ENCODE measurements around the gene PKM. TPM values are rescaled to one million over a fixed set of nuclear protein-coding genes. Genes with fewer than 3 reads are reported as not detected.
"Not testable (repeated sequence)": the region's sequence is repeated elsewhere in the genome, so short reads cannot be mapped to it uniquely, and the experiment has no call there.

PKM gene
- total RNA-seq, 1 experiment from 2014 or later: 1,007 TPM

- H3K4me3 ChIP-seq (ENCODE audit: insufficient read depth, low read depth, low read length): no peak overlapping the region
- peaks cover 11% of the 10 kb centered on the region for H3K27me3 ChIP-seq (ENCODE audit: control insufficient read depth, insufficient read depth, low read length)
- no peak for DNase-seq
- H3K36me3 ChIP-seq (replicated peaks; ENCODE audit: control insufficient read depth, insufficient read depth, low read length): no peaks in the 10 kb centered on the region
Measured at GRCh38 chr15:72182673-72183072, 48.3 kb downstream of the PKM start.

- peaks cover 11% of the 10 kb centered on the region for H3K27me3 ChIP-seq (ENCODE audit: control insufficient read depth, insufficient read depth, low read length)
- no peak for DNase-seq
- no peak overlapping the region for H3K4me3 ChIP-seq (ENCODE audit: insufficient read depth, low read depth, low read length)
- H3K36me3 ChIP-seq (replicated peaks; ENCODE audit: control insufficient read depth, insufficient read depth, low read length): no peaks in the 10 kb centered on the region
Measured at GRCh38 chr15:72182244-72182643, 48.7 kb downstream of the PKM start.

- H3K27me3 ChIP-seq (ENCODE audit: control insufficient read depth, insufficient read depth, low read length): peaks cover 11% of the 10 kb centered on the region
- no peak overlapping the region for H3K4me3 ChIP-seq (ENCODE audit: insufficient read depth, low read depth, low read length)
- H3K36me3 ChIP-seq (replicated peaks; ENCODE audit: control insufficient read depth, insufficient read depth, low read length): no peaks in the 10 kb centered on the region
- DNase-seq: no peak
Measured at GRCh38 chr15:72180761-72181324, 50.1 kb downstream of the PKM start.

GRCh38 chr15:72179950-72180581 lies 50.9 kb downstream of the PKM start:
- H3K27me3 ChIP-seq (ENCODE audit: control insufficient read depth, insufficient read depth, low read length): peaks cover 11% of the 10 kb centered on the region
- H3K4me3 ChIP-seq (ENCODE audit: insufficient read depth, low read depth, low read length): no peak overlapping the region
- no peaks in the 10 kb centered on the region for H3K36me3 ChIP-seq (replicated peaks; ENCODE audit: control insufficient read depth, insufficient read depth, low read length)
- no peak for DNase-seq

GRCh38 chr15:72178976-72179585 lies 51.9 kb downstream of the PKM start:
- Histone ChIP-seq H3K27me3 (ENCODE audit: control insufficient read depth, insufficient read depth, low read length) (peaks cover 5% of the 10 kb centered on the region), H3K36me3 (replicated peaks; ENCODE audit: control insufficient read depth, insufficient read depth, low read length) (no peaks in the 10 kb centered on the region), H3K4me3 (ENCODE audit: insufficient read depth, low read depth, low read length) (no peak overlapping the region)
- no peak for DNase-seq

- no peaks in the 10 kb centered on the region; the same call in 1 of the 2 replicates for H3K27me3 ChIP-seq (ENCODE audit: control insufficient read depth, insufficient read depth, low read length)
- DNase-seq: no peak
- H3K4me3 ChIP-seq (ENCODE audit: insufficient read depth, low read depth, low read length): no peak overlapping the region
- H3K36me3 ChIP-seq (replicated peaks; ENCODE audit: control insufficient read depth, insufficient read depth, low read length): no peaks in the 10 kb centered on the region
Measured at GRCh38 chr15:72176743-72177142, 54.2 kb downstream of the PKM start.

GRCh38 chr15:72176159-72176558 lies 54.8 kb downstream of the PKM start:
- H3K27me3 ChIP-seq (ENCODE audit: control insufficient read depth, insufficient read depth, low read length): no peaks in the 10 kb centered on the region; the same call in 1 of the 2 replicates
- DNase-seq: no peak
- no peaks in the 10 kb centered on the region for H3K36me3 ChIP-seq (replicated peaks; ENCODE audit: control insufficient read depth, insufficient read depth, low read length)
- H3K4me3 ChIP-seq (ENCODE audit: insufficient read depth, low read depth, low read length): no peak overlapping the region

- no peaks in the 10 kb centered on the region for H3K36me3 ChIP-seq (replicated peaks; ENCODE audit: control insufficient read depth, insufficient read depth, low read length)
- DNase-seq: no peak
- H3K27me3 ChIP-seq (ENCODE audit: control insufficient read depth, insufficient read depth, low read length): no peaks in the 10 kb centered on the region; the same call in 1 of the 2 replicates
- no peak overlapping the region for H3K4me3 ChIP-seq (ENCODE audit: insufficient read depth, low read depth, low read length)
Measured at GRCh38 chr15:72175186-72176044, 55.6 kb downstream of the PKM start.

GRCh38 chr15:72174551-72175165 lies 56.3 kb downstream of the PKM start:
- Histone ChIP-seq H3K36me3 (replicated peaks; ENCODE audit: control insufficient read depth, insufficient read depth, low read length) (no peaks in the 10 kb centered on the region), H3K4me3 (ENCODE audit: insufficient read depth, low read depth, low read length) (no peak overlapping the region), H3K27me3 (ENCODE audit: control insufficient read depth, insufficient read depth, low read length) (no peaks in the 10 kb centered on the region; the same call in 1 of the 2 replicates)
- no peak for DNase-seq

GRCh38 chr15:72173864-72174550 lies 57.0 kb downstream of the PKM start:
- Histone ChIP-seq H3K27me3 (ENCODE audit: control insufficient read depth, insufficient read depth, low read length) (no peaks in the 10 kb centered on the region; the same call in 1 of the 2 replicates), H3K4me3 (ENCODE audit: insufficient read depth, low read depth, low read length) (no peak overlapping the region), H3K36me3 (replicated peaks; ENCODE audit: control insufficient read depth, insufficient read depth, low read length) (no peaks in the 10 kb centered on the region)
- DNase-seq: no peak

GRCh38 chr15:72173401-72173800 lies 57.6 kb downstream of the PKM start:
- no peak for DNase-seq
- Histone ChIP-seq H3K4me3 (ENCODE audit: insufficient read depth, low read depth, low read length) (no peak overlapping the region), H3K27me3 (ENCODE audit: control insufficient read depth, insufficient read depth, low read length) (no peaks in the 10 kb centered on the region; the same call in 1 of the 2 replicates), H3K36me3 (replicated peaks; ENCODE audit: control insufficient read depth, insufficient read depth, low read length) (no peaks in the 10 kb centered on the region)

- no peak overlapping the region for H3K4me3 ChIP-seq (ENCODE audit: insufficient read depth, low read depth, low read length)
- H3K36me3 ChIP-seq (replicated peaks; ENCODE audit: control insufficient read depth, insufficient read depth, low read length): no peaks in the 10 kb centered on the region
- DNase-seq: no peak
- H3K27me3 ChIP-seq (ENCODE audit: control insufficient read depth, insufficient read depth, low read length): no peaks in the 10 kb centered on the region; the same call in 1 of the 2 replicates
Measured at GRCh38 chr15:72172796-72173195, 58.2 kb downstream of the PKM start.

GRCh38 chr15:72171978-72172377 lies 59.0 kb downstream of the PKM start:
- H3K27me3 ChIP-seq (ENCODE audit: control insufficient read depth, insufficient read depth, low read length); DNase-seq; H3K36me3 ChIP-seq (replicated peaks; ENCODE audit: control insufficient read depth, insufficient read depth, low read length); H3K4me3 ChIP-seq (ENCODE audit: insufficient read depth, low read depth, low read length): not testable (repeated sequence)

GRCh38 chr15:72170691-72171090 lies 60.3 kb downstream of the PKM start:
- DNase-seq: no peak
- Histone ChIP-seq H3K36me3 (replicated peaks; ENCODE audit: control insufficient read depth, insufficient read depth, low read length) (no peaks in the 10 kb centered on the region), H3K4me3 (ENCODE audit: insufficient read depth, low read depth, low read length) (no peak overlapping the region), H3K27me3 (ENCODE audit: control insufficient read depth, insufficient read depth, low read length) (no peaks in the 10 kb centered on the region; the same call in 1 of the 2 replicates)
